ENCODE results near the gene IL20RA. TPM values are rescaled to one million over a fixed set of nuclear protein-coding genes. Genes with fewer than 3 reads are reported as not detected.
"Not testable (repeated sequence)": the region's sequence is repeated elsewhere in the genome, so short reads cannot be mapped to it uniquely, and the experiment has no call there.

Gene IL20RA, protein sequence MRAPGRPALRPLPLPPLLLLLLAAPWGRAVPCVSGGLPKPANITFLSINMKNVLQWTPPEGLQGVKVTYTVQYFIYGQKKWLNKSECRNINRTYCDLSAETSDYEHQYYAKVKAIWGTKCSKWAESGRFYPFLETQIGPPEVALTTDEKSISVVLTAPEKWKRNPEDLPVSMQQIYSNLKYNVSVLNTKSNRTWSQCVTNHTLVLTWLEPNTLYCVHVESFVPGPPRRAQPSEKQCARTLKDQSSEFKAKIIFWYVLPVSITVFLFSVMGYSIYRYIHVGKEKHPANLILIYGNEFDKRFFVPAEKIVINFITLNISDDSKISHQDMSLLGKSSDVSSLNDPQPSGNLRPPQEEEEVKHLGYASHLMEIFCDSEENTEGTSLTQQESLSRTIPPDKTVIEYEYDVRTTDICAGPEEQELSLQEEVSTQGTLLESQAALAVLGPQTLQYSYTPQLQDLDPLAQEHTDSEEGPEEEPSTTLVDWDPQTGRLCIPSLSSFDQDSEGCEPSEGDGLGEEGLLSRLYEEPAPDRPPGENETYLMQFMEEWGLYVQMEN
- 0.06 and 0.48 TPM in 2 replicates for total RNA-seq

DNA sequence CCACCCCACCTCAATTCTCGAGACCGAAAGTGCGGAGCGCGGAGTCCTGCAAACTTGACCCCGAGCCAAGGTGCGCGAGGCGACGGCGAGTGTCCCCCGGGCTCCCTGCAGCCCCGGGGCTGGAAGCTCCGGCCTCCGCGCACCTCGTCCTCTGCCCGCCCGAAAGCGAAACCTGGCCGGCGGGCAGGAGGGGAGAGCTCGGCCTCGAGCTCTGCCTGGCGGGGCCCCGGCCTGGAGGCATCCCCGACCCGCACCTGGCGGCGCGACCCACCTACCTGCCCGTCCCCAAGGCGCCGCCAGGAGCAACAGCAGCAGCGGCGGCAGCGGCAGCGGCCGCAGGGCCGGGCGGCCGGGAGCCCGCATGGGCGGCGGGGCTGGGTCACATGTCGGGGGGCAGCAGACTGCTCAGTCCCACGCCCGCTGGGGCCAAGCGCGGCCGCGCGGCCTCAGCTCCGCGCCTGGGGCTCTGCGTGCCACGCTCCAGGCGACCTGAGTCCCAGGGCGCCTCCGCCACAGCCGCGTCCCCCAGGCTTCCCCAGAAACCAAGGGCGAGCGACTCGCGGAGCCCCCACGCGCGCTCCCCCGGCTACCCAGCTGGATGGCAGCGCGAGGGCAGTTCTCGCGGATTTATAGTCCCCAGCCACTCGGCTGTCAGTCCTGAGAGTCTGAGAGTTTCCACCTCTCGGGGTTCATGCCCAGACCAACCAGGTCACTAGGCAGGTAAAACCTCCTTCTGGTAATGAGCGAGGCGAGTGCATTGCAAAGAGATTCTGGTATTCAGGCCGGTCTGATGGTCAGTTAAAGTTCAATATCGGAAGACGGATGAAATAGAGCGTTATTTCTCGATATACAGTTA, at the start of gene IL20RA:
Gene IL20RA, minus strand, starts transcription at position 600 of the 856 bp plus-strand sequence. Its CDS starts 237 bp downstream, at position 363.
- DNase-seq (ENCODE audit: extremely low read depth, low read depth, low spot score): no peak

DNA sequence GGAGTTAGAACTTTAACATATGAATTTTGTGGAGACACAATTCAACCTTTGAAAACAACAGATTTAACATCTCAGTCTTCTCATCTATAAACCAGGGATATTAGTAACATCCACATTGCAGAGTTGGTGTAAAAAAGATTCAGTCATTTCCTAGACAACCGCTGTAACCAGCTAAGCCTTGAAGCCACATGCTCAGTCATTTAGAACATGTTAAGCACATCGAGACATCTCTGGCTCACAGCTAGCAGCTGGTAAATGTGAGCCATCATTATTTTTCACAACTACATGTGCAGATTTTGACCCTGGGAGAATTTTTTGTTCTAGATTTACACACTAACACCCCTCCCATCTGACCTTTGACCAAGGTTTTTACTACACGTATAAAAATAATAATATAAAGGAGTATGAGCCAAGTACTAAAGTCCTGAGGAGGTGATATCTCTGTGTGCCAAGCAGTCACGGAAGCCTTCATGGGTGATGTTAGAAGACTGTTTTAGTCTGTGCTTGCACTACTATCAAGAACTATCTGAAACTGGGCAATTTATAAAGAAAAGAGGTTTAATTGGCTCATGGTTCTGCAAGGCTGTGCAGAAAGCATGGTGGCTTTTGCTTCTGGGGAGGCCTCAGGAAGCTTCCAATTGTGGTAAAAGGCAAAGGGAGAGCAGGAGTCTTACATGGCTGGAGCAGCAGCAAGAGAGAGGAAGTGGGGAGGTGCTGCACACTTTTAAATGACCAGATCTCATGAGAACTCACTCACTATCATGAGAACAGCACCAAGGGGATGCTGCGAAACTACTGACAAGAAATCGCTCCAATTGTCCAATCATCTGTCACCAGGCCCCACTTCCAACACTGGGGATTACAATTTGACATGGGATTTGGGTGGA, 48.7 kb upstream of the IL20RA start:
- DNase-seq (ENCODE audit: extremely low read depth, low read depth, low spot score): no peak

DNA sequence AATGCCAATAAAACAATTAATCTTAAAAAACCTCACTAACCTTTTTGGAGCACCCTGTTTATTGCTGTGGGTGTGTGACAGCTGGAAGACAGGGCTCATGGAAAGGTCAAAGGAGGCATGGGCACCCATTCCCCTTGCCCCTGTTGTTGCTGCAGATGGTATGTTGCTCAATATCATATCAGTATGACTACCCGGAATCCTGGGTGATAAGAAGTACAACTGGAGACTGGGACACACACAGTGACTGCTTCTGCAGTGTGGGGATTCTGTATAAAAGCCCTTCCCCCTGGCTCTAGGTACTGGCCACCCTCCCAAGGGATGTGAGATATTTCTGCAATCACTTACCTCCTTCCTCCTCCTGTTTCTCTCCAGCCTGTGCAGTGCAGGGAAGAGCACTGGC, 47.3 kb upstream of the IL20RA start:
- DNase-seq (ENCODE audit: extremely low read depth, low read depth, low spot score): no peak

DNA sequence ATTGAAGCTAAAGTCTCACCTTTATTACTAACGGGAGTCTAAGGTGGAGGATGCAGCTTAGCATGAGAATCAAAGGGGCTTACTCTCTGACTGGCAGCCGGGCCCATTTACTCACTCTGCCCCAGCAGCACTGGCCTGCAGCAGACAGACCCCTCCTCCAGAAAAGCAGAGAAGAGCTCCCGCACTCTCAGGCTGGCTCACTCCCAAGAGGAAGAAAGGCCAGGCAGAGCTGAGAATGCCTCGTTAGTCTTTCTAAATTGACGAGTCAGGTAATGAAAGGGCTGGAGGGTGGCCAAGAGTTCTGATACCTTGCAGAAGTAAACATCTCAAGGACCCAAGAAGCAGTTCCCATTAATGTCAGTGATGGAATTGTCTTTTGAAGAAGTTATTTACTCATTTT, 44.5 kb upstream of the IL20RA start:
- DNase-seq (ENCODE audit: extremely low read depth, low read depth, low spot score): no peak

DNA sequence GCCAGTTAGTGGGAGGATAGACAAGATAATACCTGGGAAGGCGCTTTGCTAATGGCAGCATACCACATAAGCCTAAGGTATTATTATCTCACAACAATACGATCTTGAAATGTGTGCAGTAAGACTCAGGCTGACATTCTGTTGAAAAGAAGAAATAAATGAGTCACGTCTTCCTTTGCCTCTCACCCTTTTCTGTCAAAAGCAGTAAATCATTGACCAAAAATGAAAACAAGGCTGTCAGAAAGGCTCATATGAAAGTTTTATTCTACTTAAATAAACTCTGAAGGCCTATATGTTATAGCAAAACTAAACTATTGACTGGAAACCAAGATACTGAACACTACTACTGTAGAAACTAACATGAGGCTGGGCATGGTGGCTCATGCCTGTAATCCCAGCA, 43.1 kb upstream of the IL20RA start:
- DNase-seq (ENCODE audit: extremely low read depth, low read depth, low spot score): no peak

DNA sequence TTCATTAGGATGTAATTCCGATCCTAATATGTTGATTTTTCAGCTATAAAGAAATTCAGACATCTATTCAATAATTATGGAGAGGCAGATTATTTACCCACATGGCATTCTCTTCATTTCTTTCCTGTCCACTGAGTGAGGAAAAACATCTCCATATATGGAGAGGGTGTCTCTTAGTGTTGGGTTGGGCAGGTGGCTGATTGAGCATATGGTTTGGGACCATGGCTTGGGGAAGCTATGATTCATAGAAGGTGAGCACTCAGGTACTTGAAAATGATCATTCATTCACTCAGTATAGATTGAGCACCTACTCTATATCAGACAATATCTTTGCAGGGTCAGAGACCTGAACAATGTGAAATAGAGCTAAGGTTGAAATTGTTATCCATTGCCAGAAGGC, 41.3 kb upstream of the IL20RA start:
- no peak for DNase-seq (ENCODE audit: extremely low read depth, low read depth, low spot score)

DNA sequence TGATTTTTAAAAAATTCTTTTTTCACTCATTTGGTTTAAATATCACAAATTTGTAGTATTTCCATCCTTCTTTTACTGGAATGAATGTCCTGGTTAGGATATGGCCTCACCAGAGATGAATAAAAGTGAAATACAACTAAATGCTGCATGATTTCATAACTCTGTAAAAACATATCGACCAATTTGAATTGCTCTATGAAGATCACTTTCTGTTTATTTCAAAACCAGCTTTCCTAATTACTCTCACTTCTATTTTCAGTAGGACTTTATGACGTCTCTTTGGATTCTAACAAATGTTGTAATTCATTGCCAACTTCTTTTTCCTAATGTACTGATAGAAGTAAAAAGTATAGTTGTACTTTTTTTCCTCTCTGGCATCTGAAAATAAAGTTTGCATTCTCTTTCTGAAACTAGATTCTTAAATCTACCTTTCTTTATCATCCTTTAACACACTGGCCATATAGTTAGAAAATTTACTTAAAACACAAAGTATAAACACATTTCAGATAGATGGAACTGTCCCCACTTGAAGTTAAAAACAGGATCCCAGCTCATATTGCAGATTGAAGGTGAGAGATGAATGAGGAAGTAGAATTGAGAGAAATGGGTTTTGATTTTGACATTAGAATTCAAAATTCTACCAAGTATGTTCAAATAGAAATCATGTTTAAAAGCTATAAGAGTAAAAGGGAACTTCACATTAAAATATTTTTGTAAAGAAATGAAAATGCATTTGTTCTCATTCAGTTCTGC, 40.3 kb upstream of the IL20RA start:
- DNase-seq (ENCODE audit: extremely low read depth, low read depth, low spot score): no peak

DNA sequence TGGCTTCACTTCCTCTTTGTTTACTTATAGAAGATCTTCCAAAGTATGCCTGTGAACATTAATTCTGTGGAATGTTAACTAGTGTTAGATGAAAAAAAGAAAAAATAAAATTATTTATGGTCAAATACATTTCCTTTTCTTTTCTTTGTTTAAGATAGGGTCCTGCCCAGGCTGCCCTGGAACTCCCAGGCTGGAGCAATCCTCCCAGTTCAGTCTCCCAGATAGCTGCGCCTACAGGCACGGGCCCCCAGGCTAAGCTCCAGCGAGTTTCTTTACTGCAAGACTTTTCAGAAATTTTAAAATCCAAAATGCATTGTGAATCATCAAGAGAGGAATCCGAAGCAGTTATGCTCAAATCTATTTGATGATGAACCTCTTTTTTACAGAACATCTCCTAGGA, 39.3 kb upstream of the IL20RA start:
- DNase-seq (ENCODE audit: extremely low read depth, low read depth, low spot score): no peak

DNA sequence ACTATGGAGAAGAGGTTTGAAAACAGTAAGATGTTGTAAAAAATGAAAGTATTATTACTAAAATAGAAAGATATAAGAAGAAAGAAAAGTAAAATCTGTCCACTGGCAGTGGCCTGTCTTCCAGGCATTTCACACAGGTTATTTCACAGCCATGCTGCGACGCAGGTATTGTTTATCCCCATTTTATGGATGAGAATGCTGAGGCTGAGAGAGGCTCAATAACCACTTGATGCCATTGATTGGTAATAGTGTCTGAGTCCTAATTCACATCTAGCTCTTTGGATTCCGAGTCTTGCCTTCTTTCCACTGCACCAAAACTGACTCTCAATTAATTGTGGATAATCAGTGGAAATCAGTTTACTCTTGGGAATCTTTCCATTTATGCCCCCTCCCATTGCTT, 37.2 kb upstream of the IL20RA start:
- DNase-seq (ENCODE audit: extremely low read depth, low read depth, low spot score): no peak

DNA sequence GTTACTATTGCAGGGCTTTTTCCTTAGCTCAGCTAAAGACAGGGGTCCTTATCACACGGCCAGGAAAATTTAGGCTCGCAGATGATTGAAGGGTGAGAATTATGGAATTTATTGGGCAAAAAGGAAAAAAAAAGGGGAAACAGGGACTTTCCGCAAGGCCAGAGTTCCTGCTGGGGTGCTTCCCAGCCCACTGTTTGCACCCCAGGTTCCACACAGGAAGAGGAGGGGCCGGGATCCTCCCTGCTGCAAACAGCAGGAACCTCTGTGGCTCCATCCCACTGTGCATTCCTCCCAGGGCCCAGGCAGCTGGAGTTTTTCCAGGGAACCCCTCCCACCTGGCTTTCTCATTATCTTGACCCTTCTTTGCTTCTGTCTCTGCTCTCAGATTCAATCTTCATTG, 35.9 kb upstream of the IL20RA start:
- DNase-seq (ENCODE audit: extremely low read depth, low read depth, low spot score): no peak

DNA sequence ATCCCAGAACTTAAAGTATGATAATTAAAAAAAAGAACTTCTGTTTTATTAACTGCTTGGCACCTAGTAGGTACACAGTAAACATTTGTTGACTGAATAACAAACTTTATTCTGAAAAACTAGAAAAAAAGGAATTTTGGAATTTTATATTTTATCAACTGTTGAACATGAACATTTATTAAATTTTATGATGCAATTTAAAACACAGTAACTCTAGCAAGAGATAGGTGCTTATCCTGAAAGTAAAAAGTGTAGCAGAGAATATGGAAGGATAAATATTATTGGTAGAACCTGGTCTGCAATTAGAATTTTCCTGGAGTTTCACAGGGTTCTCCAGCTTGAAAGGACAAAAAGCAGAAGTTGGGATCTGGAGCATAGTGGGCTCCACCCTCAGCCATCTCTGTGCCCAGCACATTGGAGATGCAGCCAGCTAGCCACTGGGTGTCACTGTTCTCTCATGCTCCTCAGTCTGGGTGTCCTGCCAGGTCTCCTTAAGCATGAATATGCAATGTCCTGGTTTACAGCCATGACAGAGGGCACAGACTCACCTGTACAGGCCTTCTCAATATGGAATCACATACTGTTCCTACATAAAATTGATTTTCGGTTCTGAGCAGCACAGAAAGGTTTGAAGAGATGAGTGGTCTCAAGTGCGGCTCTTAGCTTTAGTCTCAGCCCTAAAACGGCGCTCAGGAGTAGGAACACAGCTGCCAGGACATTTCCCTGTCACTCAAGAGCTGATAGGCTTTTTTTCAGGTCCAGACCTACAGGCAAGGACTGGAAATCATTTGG, 31.7 kb upstream of the IL20RA start:
- no peak for DNase-seq (ENCODE audit: extremely low read depth, low read depth, low spot score)

DNA sequence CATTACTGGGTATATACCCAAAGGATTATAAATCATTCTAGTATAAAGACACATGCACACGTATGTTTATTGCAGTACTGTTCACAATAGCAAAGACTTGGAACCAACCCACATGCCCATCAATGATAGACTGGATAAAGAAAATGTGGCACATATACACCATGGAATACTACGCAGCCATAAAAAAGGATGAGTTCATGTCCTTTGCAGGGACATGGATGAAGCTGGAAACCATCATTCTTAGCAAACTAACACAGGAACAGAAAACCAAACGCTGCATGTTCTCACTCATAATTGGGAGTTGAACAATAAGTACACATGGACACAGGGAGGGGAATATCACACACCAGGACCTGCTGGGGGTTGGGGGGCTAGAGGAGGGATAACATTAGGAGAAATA, 31.0 kb upstream of the IL20RA start:
- DNase-seq (ENCODE audit: extremely low read depth, low read depth, low spot score): not testable (repeated sequence)

DNA sequence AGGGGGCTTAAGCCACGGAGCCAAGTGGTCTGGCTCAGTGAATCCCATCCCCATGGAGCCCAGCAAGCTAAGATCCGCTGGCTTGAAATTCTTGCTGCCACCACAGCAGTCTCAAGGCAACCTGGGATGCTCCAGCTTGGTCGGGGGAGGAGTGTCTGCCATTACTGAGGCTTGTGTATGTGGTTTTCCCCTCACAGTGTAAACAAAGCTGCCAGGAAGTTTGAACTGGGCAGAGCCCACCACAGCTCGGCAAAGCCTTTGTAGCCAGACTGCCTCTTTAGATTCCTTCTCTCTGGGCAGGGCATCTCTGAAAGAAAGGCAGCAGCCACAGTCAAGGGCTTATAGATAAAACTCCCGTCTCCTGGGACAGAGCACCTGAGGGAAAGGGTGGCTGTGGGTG, 25.5 kb upstream of the IL20RA start:
- DNase-seq (ENCODE audit: extremely low read depth, low read depth, low spot score): no peak

DNA sequence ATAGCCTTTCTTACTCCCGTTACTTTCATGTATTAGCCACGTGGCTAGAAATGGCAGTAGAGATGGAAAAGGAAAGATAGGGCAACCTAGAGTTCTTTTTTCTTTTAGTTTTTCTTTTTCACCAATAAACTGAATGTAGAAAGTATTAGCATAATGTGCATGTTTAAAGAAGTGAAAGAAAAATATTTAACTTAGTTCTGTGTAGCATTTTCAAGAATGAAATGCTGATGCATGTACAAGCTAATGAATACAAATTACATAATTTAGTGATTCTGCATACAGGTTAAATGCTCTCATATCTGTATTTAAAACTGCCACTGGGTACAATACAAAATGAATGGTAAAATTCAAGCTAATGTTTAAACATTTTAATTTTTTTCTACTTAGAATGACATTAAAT, 22.6 kb upstream of the IL20RA start:
- no peak for DNase-seq (ENCODE audit: extremely low read depth, low read depth, low spot score)

DNA sequence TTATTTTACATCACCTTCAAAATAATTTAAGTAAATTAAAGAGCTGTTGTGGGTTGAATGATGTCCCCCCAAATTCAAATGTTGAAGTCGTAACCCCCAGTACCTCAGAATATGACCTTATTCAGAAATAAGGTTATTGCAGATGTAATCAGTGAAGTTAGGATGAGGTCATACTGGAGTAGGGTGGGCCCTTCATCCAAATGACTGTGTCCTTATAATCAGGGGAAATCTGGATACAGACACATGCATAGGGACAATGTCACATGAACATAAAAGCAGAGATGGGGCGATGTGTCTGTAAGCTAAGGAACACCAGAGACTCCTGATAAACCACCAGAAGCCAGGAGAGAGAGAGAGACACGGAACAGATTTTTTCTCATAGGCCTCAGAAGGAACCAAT, 13.3 kb upstream of the IL20RA start:
- DNase-seq (ENCODE audit: extremely low read depth, low read depth, low spot score): no peak

DNA sequence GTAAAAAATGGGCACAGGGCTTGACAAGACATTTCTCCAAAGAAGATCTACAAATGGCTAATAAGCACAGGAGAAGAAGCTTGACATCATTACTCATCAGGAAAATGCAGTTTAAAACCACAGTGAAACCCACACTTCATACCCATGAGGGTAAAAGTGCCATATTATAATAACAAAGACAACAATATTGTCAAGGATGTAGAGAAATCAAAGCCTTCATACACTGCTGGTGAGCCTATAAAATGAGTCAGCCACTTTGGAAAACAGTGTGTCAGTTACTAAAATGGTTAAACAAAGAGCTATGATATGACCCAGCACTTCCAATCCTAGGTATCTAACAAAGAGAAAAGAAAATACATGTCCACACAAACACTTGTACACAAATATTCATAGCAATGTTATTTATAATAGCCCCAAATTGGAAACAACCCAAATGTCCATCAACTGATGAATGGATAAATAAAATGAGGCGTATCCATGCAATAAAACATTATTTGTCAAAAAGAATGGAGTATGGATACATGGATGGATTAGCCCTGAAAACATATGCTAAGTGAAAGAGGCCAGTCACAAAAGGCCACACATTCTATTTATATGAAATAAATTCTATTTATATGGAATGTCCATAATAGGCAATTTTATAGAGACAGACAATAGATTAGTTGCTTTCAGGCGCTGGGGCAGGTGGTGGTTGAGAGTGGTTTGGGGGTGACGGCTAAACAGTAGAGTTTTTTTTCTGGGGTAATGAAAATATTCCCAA, 11.5 kb upstream of the IL20RA start:
- no peak for DNase-seq (ENCODE audit: extremely low read depth, low read depth, low spot score)

DNA sequence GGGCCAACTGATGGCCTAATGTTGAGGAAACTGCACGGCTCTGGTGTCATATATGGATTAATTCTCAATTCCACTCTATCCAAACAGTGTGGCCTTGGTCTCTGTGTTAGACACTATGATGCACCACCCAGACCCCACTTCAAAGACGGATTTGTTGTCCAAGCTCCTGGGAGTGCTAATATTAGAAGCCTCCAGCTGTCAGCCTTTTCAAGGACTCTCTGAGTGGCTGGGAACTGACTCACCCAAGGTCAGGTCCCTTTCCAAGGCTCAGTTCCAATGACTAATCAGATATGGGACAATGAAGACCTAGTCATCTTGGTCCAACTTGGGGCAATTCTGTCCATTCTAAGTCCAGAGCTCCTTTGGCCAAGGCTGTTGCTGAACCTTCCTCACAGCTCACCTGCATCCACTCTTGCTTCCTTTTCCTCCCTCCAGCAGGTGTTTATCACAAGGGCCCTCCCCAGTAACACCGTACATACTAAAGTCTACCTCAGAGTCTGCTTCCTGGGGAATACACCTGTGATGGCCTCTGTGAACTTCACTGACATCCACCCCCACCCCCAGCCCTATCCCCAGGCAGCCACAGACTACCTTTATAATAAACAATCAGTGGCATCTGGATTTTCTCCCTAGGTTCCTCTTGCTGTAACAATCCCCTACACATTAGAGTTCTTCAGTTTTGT, 7.2 kb upstream of the IL20RA start:
- DNase-seq (ENCODE audit: extremely low read depth, low read depth, low spot score): no peak

DNA sequence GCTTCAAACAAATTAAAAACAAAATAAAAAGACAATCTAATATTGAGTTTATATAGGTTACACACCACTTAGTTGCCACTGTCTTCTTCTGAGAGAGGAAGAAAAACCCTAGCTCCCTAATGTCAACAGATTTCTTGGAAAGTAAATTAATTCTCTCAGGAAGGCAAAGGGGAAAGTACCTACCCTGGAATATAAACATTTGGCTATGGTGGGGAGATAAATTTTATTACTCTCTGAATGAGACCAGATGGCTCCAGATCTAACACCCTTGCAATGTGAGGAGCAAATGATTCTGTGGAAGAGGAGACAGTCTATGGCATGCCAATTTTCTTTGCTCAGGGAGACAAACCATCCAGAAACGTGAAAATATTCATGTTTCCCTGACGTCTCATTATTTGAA, 4.3 kb upstream of the IL20RA start:
- DNase-seq (ENCODE audit: extremely low read depth, low read depth, low spot score): no peak

Measured in glomerular endothelial cell (primary cell).